Panc1 (cell line): ENCODE measurements around the gene KCNJ14. TPM values are rescaled to one million over a fixed set of nuclear protein-coding genes. Genes with fewer than 3 reads are reported as not detected.

Experiments
- ATAC-seq: fragments of 200-7000 bp; cut with Tn5 transposase; 2 replicates; pipeline ENCODE4 v1.9.1; 2020; ENCODE audit warnings: mild to moderate bottlenecking, moderate library complexity
- BruUV-seq: library from RNA; stranded (reverse); fragments of 400-500 nt; replicated peaks from 2 replicates; lab custom pipeline; 2021; lab: Mats Ljungman, UMichigan
- CTCF ChIA-PET: fragments of 300-600 bp; sonication (Branson Sonifier 250); formaldehyde crosslinking; loops from one replicate; lab custom pipeline; 2022; ENCODE audit warnings: antibody characterized with exemption; lab: Charles Lee
- POLR2A ChIA-PET: fragments of 300-600 bp; sonication (Branson Sonifier 250); formaldehyde crosslinking; loops from one replicate; lab custom pipeline; 2022; ENCODE audit warnings: antibody characterized with exemption; lab: Charles Lee
- DNase-seq: peaks from one replicate; pipeline ENCODE4 v3.0.0-alpha.2; 2010; ENCODE audit warnings: low read depth, low spot score
- H3K27ac ChIP-seq: 2 replicates; pipeline ENCODE4 v1.5.1; 2011; ENCODE audit warnings: mild to moderate bottlenecking, low read length, inconsistent platforms
- H3K27me3 ChIP-seq: fragments of 200-500 bp; sonication (Bioruptor generic); 2 replicates; pipeline ENCODE4 v1.6.0; 2014; ENCODE audit warnings: low read length, inconsistent platforms; ENCODE audit not compliant: control insufficient read depth, insufficient read depth
- H3K36me3 ChIP-seq: fragments of 200-500 bp; sonication (Bioruptor generic); 2 replicates; pipeline ENCODE4 v1.5.1; 2014; ENCODE audit warnings: inconsistent platforms, mild to moderate bottlenecking, low read length, moderate library complexity; ENCODE audit not compliant: control insufficient read depth, insufficient read depth
- H3K4me1 ChIP-seq: 2 replicates; pipeline ENCODE4 v1.5.1; 2011; ENCODE audit warnings: inconsistent platforms, mild to moderate bottlenecking, low read length, moderate library complexity; ENCODE audit not compliant: control insufficient read depth, insufficient read depth
- H3K4me3 ChIP-seq, 2 experiments: 2 replicates each; pipeline ENCODE4 v1.5.1; 2011 to 2012; ENCODE audit warnings: low read depth in 2 of 2, low read length in 2 of 2, mild to moderate bottlenecking in 2 of 2, inconsistent platforms in 1 of 2, moderate library complexity in 1 of 2
- H3K9me3 ChIP-seq: fragments of 200-500 bp; sonication (Bioruptor generic); 2 replicates; pipeline ENCODE4 v1.5.1; 2014; ENCODE audit warnings: low read depth, mild to moderate bottlenecking, inconsistent platforms, low read length, moderate library complexity; ENCODE audit not compliant: control insufficient read depth, insufficient read depth
- CTCF ChIP-seq: fragments of 450-650 bp; IDR thresholded peaks from 2 replicates; pipeline ENCODE4 v1.5.1; 2017; ENCODE audit warnings: mild to moderate bottlenecking
- POLR2AphosphoS5 ChIP-seq: IDR thresholded peaks from 2 replicates; pipeline ENCODE4 v1.6.1; 2012; ENCODE audit warnings: mild to moderate bottlenecking, low read depth, low read length, moderate library complexity
- REST ChIP-seq, 2 experiments: IDR thresholded peaks; 2 replicates each; pipeline ENCODE4 v1.6.1; 2011 to 2012; ENCODE audit warnings: low read depth in 2 of 2, control low read depth in 1 of 2, low read length in 1 of 2, mild to moderate bottlenecking in 1 of 2, moderate library complexity in 1 of 2; ENCODE audit not compliant: insufficient read depth in 1 of 2
- SIN3A ChIP-seq: IDR thresholded peaks from 2 replicates; pipeline ENCODE4 v1.6.1; 2012; ENCODE audit warnings: low read depth, mild to moderate bottlenecking, low read length, moderate library complexity, borderline replicate concordance; ENCODE audit not compliant: insufficient read depth
- TCF7L2 ChIP-seq: IDR thresholded peaks from 2 replicates; pipeline ENCODE4 v1.6.1; 2011; ENCODE audit warnings: mild to moderate bottlenecking, low read depth, low read length, inconsistent platforms
- in situ Hi-C: cut with HindIII; loops from 2 replicates; pipeline ENCODE4 v1.10.0; 2016; ENCODE audit warnings: low sequenced_read_pairs, low pct_unique_long_range_greater_than_20kb
- intact Hi-C: fragments of 100-400 bp; cut with micrococcal nuclease; formaldehyde crosslinking; loops from one replicate; pipeline ENCODE4 v1.10.0; 2022; ENCODE audit not compliant: unreplicated experiment
- total RNA-seq: library from RNA; stranded (reverse); gene quantifications from one replicate; pipeline ENCODE4 v1.2.1, GENCODE V29; 2021; ENCODE audit not compliant: unreplicated experiment

The KCNJ14 gene
- total RNA-seq, 1 experiment from 2014 or later = 2.9 TPM

GRCh38 chr19:48490981-48491792 is 35.8 kb downstream of the KCNJ14 start:
- TF ChIP-seq TCF7L2 (no peak), SIN3A (no peak), POLR2AphosphoS5 (no peak), REST (IDR thresholded peaks at IDR 0.05; ENCODE audit: insufficient read depth in 1 of 2, low read depth in 2 of 2, low read length in 1 of 2) (no peak), CTCF (no peak)
- intact Hi-C loops = no loop called here
- no peaks in the 10 kb centered on the region for H3K36me3 ChIP-seq
- H3K27me3 ChIP-seq = no peaks in the 10 kb centered on the region
- ATAC-seq (no peak), DNase-seq (no peak)
- H3K4me3 ChIP-seq = peak overlapping the region; percentile 26 to 42
- no TSS peak for BruUV-seq
- ChIA-PET POLR2A (no interaction called here), CTCF (interaction anchor here (0.6 to 2.2 kb wide), 2 partner anchors 93 to 146 kb away, joined by 10 read pairs; partner anchors contain the start of gene DBP)
- H3K9me3 ChIP-seq = no peaks in the 10 kb centered on the region
- H3K27ac ChIP-seq = peak overlapping the region; percentile 66; the same call in 1 of the 2 replicates
- H3K4me1 ChIP-seq = peaks cover 32% of the 10 kb centered on the region
- in situ Hi-C loops = no loop called here

GRCh38 chr19:48491793-48492123 is 36.4 kb downstream of the KCNJ14 start:
- intact Hi-C loops (no loop called here), in situ Hi-C loops (no loop called here)
- H3K4me1 ChIP-seq = peaks cover 28% of the 10 kb centered on the region
- H3K36me3 ChIP-seq = no peaks in the 10 kb centered on the region
- TF ChIP-seq TCF7L2 (no peak), SIN3A (no peak), REST (IDR thresholded peaks at IDR 0.05; ENCODE audit: insufficient read depth in 1 of 2, low read depth in 2 of 2, low read length in 1 of 2) (no peak), POLR2AphosphoS5 (no peak), CTCF (no peak)
- H3K27me3 ChIP-seq = no peaks in the 10 kb centered on the region
- H3K4me3 ChIP-seq = no peak overlapping the region
- ATAC-seq (no peak), DNase-seq (no peak)
- H3K27ac ChIP-seq = no peak overlapping the region
- no peaks in the 10 kb centered on the region for H3K9me3 ChIP-seq
- ChIA-PET POLR2A (no interaction called here), CTCF (no interaction called here)
- BruUV-seq = no TSS peak
